Neural cell (in vitro differentiated cells): Measurements from ENCODE around the gene RGS16.

Experiments used
- POLR2AphosphoS5 ChIP-seq: IDR thresholded peaks from 2 replicates; pipeline ENCODE4 v1.6.1; 2012
- TF ChIP-seq, protein P1 (sequence below): fragments of 450-650 bp; IDR thresholded peaks from 2 replicates; pipeline ENCODE4 v1.5.1; 2014; ENCODE audit warnings: antibody characterized with exemption, mild to moderate bottlenecking, moderate library complexity; ENCODE audit not compliant: poor library complexity, severe bottlenecking

DNA sequence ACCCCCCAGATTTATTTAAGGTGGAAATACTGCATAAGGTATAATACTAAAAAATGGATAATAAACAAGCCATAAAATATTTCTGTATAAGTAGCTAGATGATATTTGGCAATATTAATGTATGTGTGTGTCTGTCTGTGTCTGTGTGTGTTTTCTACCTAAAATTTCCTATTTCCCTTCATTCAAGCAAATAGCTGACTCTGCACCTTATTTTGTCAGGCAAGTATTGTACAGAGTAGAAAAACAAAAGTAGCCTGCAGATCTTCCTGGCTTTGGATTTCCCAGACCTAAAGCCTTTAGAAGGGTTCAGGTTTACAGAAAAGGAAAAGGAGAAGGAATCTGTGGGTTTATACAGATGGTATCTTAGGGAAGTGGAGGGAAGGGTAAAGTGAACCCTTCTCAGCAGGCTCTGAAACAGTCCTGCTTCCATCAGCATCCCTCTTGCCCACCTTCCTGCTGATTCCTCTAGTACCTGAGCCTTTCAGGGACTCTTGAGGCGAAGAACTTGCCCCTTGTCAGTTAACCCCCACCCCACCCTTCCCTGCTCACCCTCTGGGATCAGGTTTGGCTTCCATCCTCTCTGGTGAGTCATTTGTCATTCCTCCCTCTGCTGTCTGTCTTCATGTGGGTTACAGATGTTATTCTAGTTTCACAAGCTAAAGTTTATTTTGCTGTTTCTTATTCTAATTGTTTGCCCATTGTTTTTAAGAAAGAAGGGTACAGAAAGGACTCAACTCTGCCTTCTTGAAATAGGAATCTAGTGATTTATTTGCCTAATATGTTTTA is 21.7 kb upstream of the RGS16 start:
- TF ChIP-seq, protein P1, sequence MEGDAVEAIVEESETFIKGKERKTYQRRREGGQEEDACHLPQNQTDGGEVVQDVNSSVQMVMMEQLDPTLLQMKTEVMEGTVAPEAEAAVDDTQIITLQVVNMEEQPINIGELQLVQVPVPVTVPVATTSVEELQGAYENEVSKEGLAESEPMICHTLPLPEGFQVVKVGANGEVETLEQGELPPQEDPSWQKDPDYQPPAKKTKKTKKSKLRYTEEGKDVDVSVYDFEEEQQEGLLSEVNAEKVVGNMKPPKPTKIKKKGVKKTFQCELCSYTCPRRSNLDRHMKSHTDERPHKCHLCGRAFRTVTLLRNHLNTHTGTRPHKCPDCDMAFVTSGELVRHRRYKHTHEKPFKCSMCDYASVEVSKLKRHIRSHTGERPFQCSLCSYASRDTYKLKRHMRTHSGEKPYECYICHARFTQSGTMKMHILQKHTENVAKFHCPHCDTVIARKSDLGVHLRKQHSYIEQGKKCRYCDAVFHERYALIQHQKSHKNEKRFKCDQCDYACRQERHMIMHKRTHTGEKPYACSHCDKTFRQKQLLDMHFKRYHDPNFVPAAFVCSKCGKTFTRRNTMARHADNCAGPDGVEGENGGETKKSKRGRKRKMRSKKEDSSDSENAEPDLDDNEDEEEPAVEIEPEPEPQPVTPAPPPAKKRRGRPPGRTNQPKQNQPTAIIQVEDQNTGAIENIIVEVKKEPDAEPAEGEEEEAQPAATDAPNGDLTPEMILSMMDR, result no peak
- TF ChIP-seq POLR2AphosphoS5, result no peak
